Breast epithelium (tissue), 3 donors: ENCODE measurements around the gene ZNF423.

Experiments used
- POLR2A ChIP-seq: fragments of 450-650 bp; IDR thresholded peaks from one replicate; pipeline ENCODE4 v1.6.1; 2016; ENCODE audit warnings: antibody characterized with exemption, mild to moderate bottlenecking, moderate library complexity
- TF ChIP-seq, protein P1 (sequence below), 3 donors: fragments of 450-650 bp; IDR thresholded peaks; one replicate each; pipeline ENCODE4 v1.5.1; 2016 to 2017; ENCODE audit warnings: antibody characterized with exemption in 3 of 3, mild to moderate bottlenecking in 3 of 3, moderate library complexity in 3 of 3

DNA sequence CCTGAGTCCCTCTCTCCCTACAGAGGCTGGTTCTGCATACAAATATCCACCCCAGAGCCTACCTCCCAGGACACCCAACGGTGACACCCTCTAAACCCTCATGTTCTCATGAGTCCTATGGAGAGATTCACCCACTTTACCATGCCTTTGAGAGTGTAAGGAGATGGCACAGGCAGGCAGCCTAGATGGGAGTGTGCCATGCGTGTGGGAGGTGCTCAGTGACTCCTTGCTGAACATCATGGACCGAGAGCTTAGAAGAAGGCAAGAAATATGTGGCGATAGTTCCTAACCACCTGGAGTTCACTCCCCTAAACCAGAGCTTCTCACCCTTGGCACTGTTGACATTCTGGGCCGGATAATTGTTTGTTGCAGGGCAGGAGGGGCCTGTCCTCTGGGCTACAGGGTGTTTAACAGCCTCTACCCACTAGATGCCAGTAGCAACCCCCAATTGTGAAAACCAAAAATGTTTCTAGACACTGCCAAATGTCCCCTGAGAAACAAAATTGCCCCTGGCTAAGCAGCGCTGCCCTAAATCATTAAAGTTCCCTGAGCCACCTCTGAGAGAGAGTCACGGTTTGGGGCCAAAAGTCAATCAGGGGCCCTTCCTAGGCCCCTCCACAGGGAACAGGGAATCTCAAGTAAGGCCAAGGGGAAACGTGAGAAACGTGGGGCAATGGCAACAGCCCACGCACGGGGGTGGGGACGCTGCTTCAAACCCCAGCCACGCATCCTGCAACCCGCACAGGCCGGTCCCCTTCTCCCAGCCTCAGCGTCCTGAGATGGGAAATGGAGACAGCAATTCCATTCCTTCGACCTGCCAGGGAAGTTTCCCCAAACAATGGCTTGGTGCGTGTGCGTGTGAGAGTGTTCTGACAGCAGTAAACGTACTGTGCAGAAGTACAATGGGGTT lies 415.5 kb downstream of the ZNF423 start:
- TF ChIP-seq, protein P1, sequence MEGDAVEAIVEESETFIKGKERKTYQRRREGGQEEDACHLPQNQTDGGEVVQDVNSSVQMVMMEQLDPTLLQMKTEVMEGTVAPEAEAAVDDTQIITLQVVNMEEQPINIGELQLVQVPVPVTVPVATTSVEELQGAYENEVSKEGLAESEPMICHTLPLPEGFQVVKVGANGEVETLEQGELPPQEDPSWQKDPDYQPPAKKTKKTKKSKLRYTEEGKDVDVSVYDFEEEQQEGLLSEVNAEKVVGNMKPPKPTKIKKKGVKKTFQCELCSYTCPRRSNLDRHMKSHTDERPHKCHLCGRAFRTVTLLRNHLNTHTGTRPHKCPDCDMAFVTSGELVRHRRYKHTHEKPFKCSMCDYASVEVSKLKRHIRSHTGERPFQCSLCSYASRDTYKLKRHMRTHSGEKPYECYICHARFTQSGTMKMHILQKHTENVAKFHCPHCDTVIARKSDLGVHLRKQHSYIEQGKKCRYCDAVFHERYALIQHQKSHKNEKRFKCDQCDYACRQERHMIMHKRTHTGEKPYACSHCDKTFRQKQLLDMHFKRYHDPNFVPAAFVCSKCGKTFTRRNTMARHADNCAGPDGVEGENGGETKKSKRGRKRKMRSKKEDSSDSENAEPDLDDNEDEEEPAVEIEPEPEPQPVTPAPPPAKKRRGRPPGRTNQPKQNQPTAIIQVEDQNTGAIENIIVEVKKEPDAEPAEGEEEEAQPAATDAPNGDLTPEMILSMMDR (IDR thresholded peaks at IDR 0.05): no peak
- TF ChIP-seq POLR2A: no peak
